Measurements from ENCODE around the gene SH3PXD2A.

DNA sequence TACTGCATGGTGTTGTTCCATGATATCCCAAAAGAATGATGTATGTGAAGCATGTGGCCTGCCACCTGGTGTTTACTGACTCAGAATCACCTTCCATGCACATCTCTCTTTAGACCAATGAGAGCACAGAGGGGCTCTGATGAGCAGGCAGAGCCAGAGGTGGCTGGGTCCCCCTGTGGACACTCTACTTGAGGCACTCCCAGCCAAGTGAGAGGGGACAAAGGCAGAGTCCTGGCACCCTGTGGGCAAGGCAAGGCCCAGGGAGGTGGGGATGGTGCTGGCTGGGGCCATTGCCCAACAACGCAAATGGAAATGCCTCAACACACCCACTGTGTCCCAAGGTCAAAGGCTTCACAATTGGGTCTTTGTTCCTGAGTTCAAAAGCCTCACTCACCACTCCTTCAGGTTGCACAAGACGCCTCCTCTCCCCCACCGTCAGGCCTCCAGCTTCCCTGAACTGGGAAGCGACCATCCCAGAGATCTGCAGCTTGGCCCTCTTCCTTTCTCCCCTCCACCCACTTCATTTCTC, 197.3 kb downstream of the SH3PXD2A start:
- TF ChIP-seq, protein P1, sequence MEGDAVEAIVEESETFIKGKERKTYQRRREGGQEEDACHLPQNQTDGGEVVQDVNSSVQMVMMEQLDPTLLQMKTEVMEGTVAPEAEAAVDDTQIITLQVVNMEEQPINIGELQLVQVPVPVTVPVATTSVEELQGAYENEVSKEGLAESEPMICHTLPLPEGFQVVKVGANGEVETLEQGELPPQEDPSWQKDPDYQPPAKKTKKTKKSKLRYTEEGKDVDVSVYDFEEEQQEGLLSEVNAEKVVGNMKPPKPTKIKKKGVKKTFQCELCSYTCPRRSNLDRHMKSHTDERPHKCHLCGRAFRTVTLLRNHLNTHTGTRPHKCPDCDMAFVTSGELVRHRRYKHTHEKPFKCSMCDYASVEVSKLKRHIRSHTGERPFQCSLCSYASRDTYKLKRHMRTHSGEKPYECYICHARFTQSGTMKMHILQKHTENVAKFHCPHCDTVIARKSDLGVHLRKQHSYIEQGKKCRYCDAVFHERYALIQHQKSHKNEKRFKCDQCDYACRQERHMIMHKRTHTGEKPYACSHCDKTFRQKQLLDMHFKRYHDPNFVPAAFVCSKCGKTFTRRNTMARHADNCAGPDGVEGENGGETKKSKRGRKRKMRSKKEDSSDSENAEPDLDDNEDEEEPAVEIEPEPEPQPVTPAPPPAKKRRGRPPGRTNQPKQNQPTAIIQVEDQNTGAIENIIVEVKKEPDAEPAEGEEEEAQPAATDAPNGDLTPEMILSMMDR (IDR thresholded peaks at IDR 0.05): no peak
- TF ChIP-seq POLR2A (IDR thresholded peaks at IDR 0.05): no peak
